Cardiac septum (tissue), 1 donor: Measurements from ENCODE around the gene LCNL1. TPM values are rescaled to one million over a fixed set of nuclear protein-coding genes. Genes with fewer than 3 reads are reported as not detected.

ENCODE experiments used
- DNase-seq: peaks from one replicate; pipeline ENCODE4 v3.0.0-alpha.2; 2020; ENCODE audit warnings: low spot score
- intact Hi-C: fragments of 100-400 bp; cut with DNase I; formaldehyde crosslinking; loops from one replicate; pipeline ENCODE4 v1.14.0; 2022
- total RNA-seq: library from RNA; stranded (reverse); fragmentation: NEBNext Ultra II Directional; extraction: Animal tissue kit (Norgen Biotek cat#: 25700); gene quantifications from one replicate; pipeline ENCODE4 v1.2.1, GENCODE V29; 2021
- donor health status: DM: no; HTN: no; CAD: no.

LCNL1 gene
- total RNA-seq, 1 donor from 2014 or later = 5.9 TPM

GRCh38 chr9:137016436-137016835 is 33.6 kb downstream of the LCNL1 start:
- intact Hi-C loops = no loop called here
- no peak for DNase-seq

- intact Hi-C loops = no loop called here
- no peak for DNase-seq
These were observed 34.3 kb downstream of the LCNL1 start for GRCh38 chr9:137017071-137017470.

- intact Hi-C loops = no loop called here
- DNase-seq = no peak
These were observed 35.2 kb downstream of the LCNL1 start for GRCh38 chr9:137017791-137018497.

- DNase-seq = no peak
- intact Hi-C loops = no loop called here
These were observed 36.2 kb downstream of the LCNL1 start for GRCh38 chr9:137018761-137019559.

- DNase-seq = no peak
- intact Hi-C loops = no loop called here
These were observed 37.3 kb downstream of the LCNL1 start for GRCh38 chr9:137019891-137020683.

- intact Hi-C loops = no loop called here
- DNase-seq = no peak
These were observed 38.2 kb downstream of the LCNL1 start for GRCh38 chr9:137020771-137021567.

GRCh38 chr9:137021568-137021978 is 38.8 kb downstream of the LCNL1 start:
- intact Hi-C loops = no loop called here
- DNase-seq = no peak

GRCh38 chr9:137021979-137022661 is 39.3 kb downstream of the LCNL1 start:
- DNase-seq = no peak
- intact Hi-C loops = no loop called here

GRCh38 chr9:137022662-137023008 is 39.8 kb downstream of the LCNL1 start:
- intact Hi-C loops = no loop called here
- DNase-seq = no peak

- no peak for DNase-seq
- intact Hi-C loops = no loop called here
These were observed 40.4 kb downstream of the LCNL1 start for GRCh38 chr9:137023157-137023556.

- intact Hi-C loops = no loop called here
- DNase-seq = no peak
These were observed 40.8 kb downstream of the LCNL1 start for GRCh38 chr9:137023583-137023991.

- no peak for DNase-seq
- intact Hi-C loops = loop anchor here (5.0 kb wide), 1 partner anchor 183 kb away; the partner anchor contains the start of gene AJM1
These were observed 42.7 kb downstream of the LCNL1 start for GRCh38 chr9:137025517-137025966.

- DNase-seq = no peak
- intact Hi-C loops = loop anchor here (5.0 kb wide), 1 partner anchor 184 kb away; the partner anchor contains the start of gene AJM1
These were observed 43.6 kb downstream of the LCNL1 start for GRCh38 chr9:137026384-137026783.

GRCh38 chr9:137026828-137027227 is 44.0 kb downstream of the LCNL1 start:
- intact Hi-C loops = loop anchor here (5.0 kb wide), 1 partner anchor 185 kb away; the partner anchor contains the start of gene AJM1
- no peak for DNase-seq

- intact Hi-C loops = loop anchor here (2.0 to 5.0 kb wide), 2 partner anchors 185 to 241 kb away; partner anchors contain the start of gene AJM1
- no peak for DNase-seq
These were observed 44.8 kb downstream of the LCNL1 start, which contains the start of gene ABCA2 for GRCh38 chr9:137027369-137028262. Gene ABCA2, minus strand, starts transcription at chr9:137028237. Its CDS starts 97 bp downstream, at chr9:137028140.

- intact Hi-C loops = loop anchor here (2.0 to 5.0 kb wide), 2 partner anchors 186 to 242 kb away; partner anchors contain the start of gene AJM1
- peak; percentile 88 for DNase-seq
These were observed 45.7 kb downstream of the LCNL1 start for GRCh38 chr9:137028263-137029057.
